G401 (cell line): ENCODE data around the gene STAT4. TPM values are rescaled to one million over a fixed set of nuclear protein-coding genes. Genes with fewer than 3 reads are reported as not detected.

Experiments
- DNase-seq: peaks from one replicate; pipeline ENCODE4 v3.0.0-alpha.2; 2015; ENCODE audit warnings: low spot score
- in situ Hi-C: cut with HindIII; loops from 2 replicates; pipeline ENCODE4 v1.10.0; 2016; ENCODE audit warnings: low sequenced_read_pairs, mixed read lengths
- total RNA-seq: library from RNA; depleted of rRNA; stranded (reverse); fragments of >200 nt; shearing (Covaris generic); gene quantifications from 2 replicates; pipeline ENCODE4 v1.2.3, GENCODE V29; 2014; rRNA removed

Gene STAT4
- total RNA-seq, 1 experiment from 2014 or later, result not detected

- no peak for DNase-seq
- in situ Hi-C loops, result no loop called here
Observed at GRCh38 chr2:190988910-190989309, 161.9 kb downstream of the STAT4 start.

GRCh38 chr2:190987938-190988337 is 162.9 kb downstream of the STAT4 start:
- in situ Hi-C loops, result no loop called here

GRCh38 chr2:190987116-190987515 is 163.7 kb downstream of the STAT4 start:
- in situ Hi-C loops, result no loop called here
- no peak for DNase-seq

More at GRCh38 chr2:190987938-190988337, 162.9 kb downstream of the STAT4 start:
- DNase-seq, result no peak

- DNase-seq, result no peak
- in situ Hi-C loops, result no loop called here
Observed at GRCh38 chr2:190986221-190986953, 164.4 kb downstream of the STAT4 start.

- no peak for DNase-seq
- in situ Hi-C loops, result no loop called here
Observed at GRCh38 chr2:190984595-190984994, 166.2 kb downstream of the STAT4 start.

- DNase-seq, result no peak
- in situ Hi-C loops, result no loop called here
Observed at GRCh38 chr2:190982262-190983034, 168.3 kb downstream of the STAT4 start.

GRCh38 chr2:190981733-190982132 is 169.1 kb downstream of the STAT4 start:
- no peak for DNase-seq
- in situ Hi-C loops, result no loop called here

GRCh38 chr2:190981333-190981732 is 169.5 kb downstream of the STAT4 start:
- in situ Hi-C loops, result no loop called here
- DNase-seq, result no peak

GRCh38 chr2:190980630-190981209 is 170.1 kb downstream of the STAT4 start:
- no peak for DNase-seq
- in situ Hi-C loops, result no loop called here

- DNase-seq, result no peak
- in situ Hi-C loops, result no loop called here
Observed at GRCh38 chr2:190979906-190980629, 170.7 kb downstream of the STAT4 start.

Other genes starting within 250 kb of the STAT4 start
- gene STAT1, start 136.8 kb downstream of the STAT4 start, total RNA-seq, result 37.8 and 39.3 TPM in 2 replicates
- gene MYO1B, start 94.4 kb upstream of the STAT4 start, total RNA-seq, result 32.6 TPM in 1 of 2 replicates, not detected in the other